ENCODE results near the gene EFNA5. TPM values are rescaled to one million over a fixed set of nuclear protein-coding genes. Genes with fewer than 3 reads are reported as not detected.
A peak's percentile ranks its signal among the peaks of the same experiment; 100 is the strongest.

EFNA5 gene
- total RNA-seq, 1 donor from 2014 or later: 43.0 TPM

- peaks cover 44% of the 10 kb centered on the region for H3K4me1 Mint-ChIP-seq
- no peak for DNase-seq (ENCODE audit: low read depth, low spot score)
- no peak overlapping the region for H3K4me3 Mint-ChIP-seq
- no peak overlapping the region for H3K27ac Mint-ChIP-seq (ENCODE audit: unreplicated experiment)
- TF ChIP-seq CTCF (conservative IDR thresholded peaks at IDR 0.05): no peak
- peaks cover 6% of the 10 kb centered on the region for H3K9me3 Mint-ChIP-seq
- H3K27me3 Mint-ChIP-seq (ENCODE audit: low read depth): no peaks in the 10 kb centered on the region
- H3K36me3 Mint-ChIP-seq (ENCODE audit: low read depth): peaks cover 6% of the 10 kb centered on the region
These were observed 226.8 kb downstream of the EFNA5 start for GRCh38 chr5:107443897-107444296.

- Mint-ChIP-seq H3K27ac (ENCODE audit: unreplicated experiment) (no peak overlapping the region), H3K36me3 (ENCODE audit: low read depth) (peaks cover 6% of the 10 kb centered on the region), H3K4me1 (peaks cover 42% of the 10 kb centered on the region), H3K27me3 (ENCODE audit: low read depth) (no peaks in the 10 kb centered on the region), H3K9me3 (peaks cover 6% of the 10 kb centered on the region), H3K4me3 (no peak overlapping the region)
- no peak for DNase-seq (ENCODE audit: low read depth, low spot score)
- no peak for TF ChIP-seq CTCF (conservative IDR thresholded peaks at IDR 0.05)
These were observed 228.3 kb downstream of the EFNA5 start for GRCh38 chr5:107442452-107442851.

GRCh38 chr5:107439832-107440231 is 230.9 kb downstream of the EFNA5 start:
- no peak for TF ChIP-seq CTCF (conservative IDR thresholded peaks at IDR 0.05)
- H3K27ac Mint-ChIP-seq (ENCODE audit: unreplicated experiment): peak overlapping the region; percentile 50
- no peak for DNase-seq (ENCODE audit: low read depth, low spot score)
- H3K27me3 Mint-ChIP-seq (ENCODE audit: low read depth): no peaks in the 10 kb centered on the region
- peaks cover 48% of the 10 kb centered on the region for H3K4me1 Mint-ChIP-seq
- no peak overlapping the region for H3K4me3 Mint-ChIP-seq
- peaks cover 6% of the 10 kb centered on the region for H3K36me3 Mint-ChIP-seq (ENCODE audit: low read depth)
- peaks cover 6% of the 10 kb centered on the region for H3K9me3 Mint-ChIP-seq

- no peak for DNase-seq (ENCODE audit: low read depth, low spot score)
- peaks cover 8% of the 10 kb centered on the region for H3K36me3 Mint-ChIP-seq (ENCODE audit: low read depth)
- H3K4me1 Mint-ChIP-seq: peaks cover 35% of the 10 kb centered on the region
- H3K4me3 Mint-ChIP-seq: no peak overlapping the region
- H3K27me3 Mint-ChIP-seq (ENCODE audit: low read depth): no peaks in the 10 kb centered on the region
- no peak overlapping the region for H3K27ac Mint-ChIP-seq (ENCODE audit: unreplicated experiment)
- H3K9me3 Mint-ChIP-seq: peaks cover 6% of the 10 kb centered on the region
- no peak for TF ChIP-seq CTCF (conservative IDR thresholded peaks at IDR 0.05)
These were observed 232.7 kb downstream of the EFNA5 start for GRCh38 chr5:107437986-107438510.

GRCh38 chr5:107437154-107437553 is 233.6 kb downstream of the EFNA5 start:
- H3K27ac Mint-ChIP-seq (ENCODE audit: unreplicated experiment): no peak overlapping the region
- no peak for DNase-seq (ENCODE audit: low read depth, low spot score)
- peaks cover 34% of the 10 kb centered on the region for H3K4me1 Mint-ChIP-seq
- no peak for TF ChIP-seq CTCF (conservative IDR thresholded peaks at IDR 0.05)
- H3K27me3 Mint-ChIP-seq (ENCODE audit: low read depth): no peaks in the 10 kb centered on the region
- no peak overlapping the region for H3K4me3 Mint-ChIP-seq
- peaks cover 6% of the 10 kb centered on the region for H3K9me3 Mint-ChIP-seq
- peaks cover 8% of the 10 kb centered on the region for H3K36me3 Mint-ChIP-seq (ENCODE audit: low read depth)
